ENCODE measurements around the gene DLX3. TPM values are rescaled to one million over a fixed set of nuclear protein-coding genes. Genes with fewer than 3 reads are reported as not detected.

DLX3 gene
- total RNA-seq, 1 experiment from 2014 or later = 1.2 TPM

DNA sequence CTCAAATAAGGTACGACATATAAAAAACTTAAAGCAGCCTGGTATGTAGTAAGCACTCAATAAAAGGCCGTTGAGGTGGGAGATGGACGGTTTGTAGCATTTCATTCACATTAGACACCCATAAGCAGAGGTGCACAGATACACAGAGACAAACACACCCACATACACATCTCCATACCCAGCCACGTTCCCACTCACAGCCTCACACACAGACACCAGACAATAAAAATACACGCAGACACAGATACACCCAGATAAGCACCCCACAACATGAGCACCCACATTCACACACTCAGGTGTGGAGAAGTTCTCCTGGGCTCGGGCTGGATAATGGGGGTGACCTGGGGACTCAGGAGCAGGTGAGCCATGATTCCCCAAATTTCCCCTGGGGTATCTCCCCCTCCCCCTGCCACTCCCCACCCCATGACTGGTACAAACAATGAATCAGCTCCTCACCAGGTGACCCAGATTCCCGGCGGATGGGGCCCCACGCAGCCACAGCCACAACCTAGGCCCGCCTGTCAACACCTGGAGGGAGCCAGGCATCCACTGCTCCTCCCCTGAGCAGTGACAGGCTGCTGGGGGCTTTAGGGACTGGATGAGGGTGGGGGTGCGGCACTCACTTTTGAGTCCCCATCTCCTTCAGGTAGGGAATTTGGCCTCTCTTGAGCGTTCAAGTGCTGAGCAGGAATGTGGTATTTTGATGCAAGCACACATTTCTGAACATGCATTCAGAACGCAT lies 2.7 kb downstream of the DLX3 start:
- Histone ChIP-seq H3K79me2 (ENCODE audit: insufficient read depth, low read length) (no peaks in the 10 kb centered on the region), H3K4ac (ENCODE audit: low read depth, low read length) (no peak overlapping the region), H4K91ac (ENCODE audit: insufficient read length, low read depth, low read length) (no peak overlapping the region), H3K27me3 (ENCODE audit: insufficient read depth, low read length) (peaks cover 60% of the 10 kb centered on the region), H3K18ac (ENCODE audit: insufficient read length, low read depth, low read length) (no peak overlapping the region), H3K9me3 (ENCODE audit: control insufficient read depth, low read depth, low read length) (no peaks in the 10 kb centered on the region), H3K14ac (ENCODE audit: insufficient read depth, low read length) (no peak overlapping the region), H2BK120ac (ENCODE audit: low read depth, low read length, poor library complexity, severe bottlenecking) (no peak overlapping the region), H2AFZ (ENCODE audit: low read length) (no peak overlapping the region), H3K9ac (ENCODE audit: extremely low read depth, insufficient read length, low read length) (no peak overlapping the region), H2BK12ac (ENCODE audit: insufficient read length, low read depth, low read length) (no peak overlapping the region), H4K20me1 (ENCODE audit: control insufficient read depth, insufficient read depth, insufficient read length) (peaks cover 5% of the 10 kb centered on the region), H2BK5ac (ENCODE audit: insufficient read length, low read length) (no peak overlapping the region), H2AK5ac (ENCODE audit: insufficient read length, low read length) (no peak overlapping the region), H3K4me2 (ENCODE audit: insufficient read depth, insufficient read length, low read length) (peak overlapping the region; percentile 60), H3T11ph (ENCODE audit: low read length) (no peak overlapping the region), H2BK15ac (ENCODE audit: low read depth, low read length) (no peak overlapping the region), H3K23me2 (ENCODE audit: insufficient read length, low read depth, low read length, poor library complexity, severe bottlenecking) (peaks cover 11% of the 10 kb centered on the region), H3K27ac (ENCODE audit: insufficient read length, low read depth, low read length) (no peak overlapping the region), H2BK20ac (ENCODE audit: low read depth, low read length, poor library complexity, severe bottlenecking) (no peak overlapping the region), H3K23ac (ENCODE audit: insufficient read length, low read depth, low read length) (no peak overlapping the region), H4K5ac (ENCODE audit: insufficient read length, low read depth, low read length) (no peak overlapping the region), H3K79me1 (ENCODE audit: insufficient read depth, low read depth, low read length, poor library complexity, severe bottlenecking) (no peaks in the 10 kb centered on the region), H4K8ac (replicated peaks; ENCODE audit: insufficient read length, low read depth, low read length) (no peak overlapping the region), H3K4me1 (ENCODE audit: insufficient read depth, low read length) (no peaks in the 10 kb centered on the region; the same call in 1 of the 2 replicates), H3K56ac (ENCODE audit: insufficient read length, low read depth, low read length) (no peak overlapping the region)
- H3K4me1 Mint-ChIP-seq = peaks cover 26 to 50% of the 10 kb centered on the region in 2 experiments
- peaks cover 97% of the 10 kb centered on the region for H3K27me3 Mint-ChIP-seq (ENCODE audit: low read depth)
- peak; percentile 28 for DNase-seq
- no peak for TF ChIP-seq CTCF (conservative IDR thresholded peaks at IDR 0.05)
- peak overlapping the region; percentile 55 to 72; a peak in 4 of 5 replicates for H3K4me3 Mint-ChIP-seq
- peaks cover 6 to 10% of the 10 kb centered on the region in 2 experiments; a peak in 4 of 5 replicates for H3K9me3 Mint-ChIP-seq
- H3K36me3 Mint-ChIP-seq (ENCODE audit: insufficient read depth in 1 of 3, low read depth in 3 of 3) = peaks cover 0 to 3% (median 2%) of the 10 kb centered on the region in 3 experiments; a peak in 3 of 7 replicates
- H3K27ac Mint-ChIP-seq = no peak overlapping the region
- no CpG with 5 or more reads among the region's 13 CpGs for WGBS (ENCODE audit: extremely low coverage, insufficient read length, low lambda C conversion rate)
